HS-5 (cell line): ENCODE results near the gene RBFA.

Source experiments
- DNase-seq: peaks from one replicate; pipeline ENCODE4 v3.0.0-alpha.2; 2012; ENCODE audit warnings: low read depth

RBFA gene

DNA sequence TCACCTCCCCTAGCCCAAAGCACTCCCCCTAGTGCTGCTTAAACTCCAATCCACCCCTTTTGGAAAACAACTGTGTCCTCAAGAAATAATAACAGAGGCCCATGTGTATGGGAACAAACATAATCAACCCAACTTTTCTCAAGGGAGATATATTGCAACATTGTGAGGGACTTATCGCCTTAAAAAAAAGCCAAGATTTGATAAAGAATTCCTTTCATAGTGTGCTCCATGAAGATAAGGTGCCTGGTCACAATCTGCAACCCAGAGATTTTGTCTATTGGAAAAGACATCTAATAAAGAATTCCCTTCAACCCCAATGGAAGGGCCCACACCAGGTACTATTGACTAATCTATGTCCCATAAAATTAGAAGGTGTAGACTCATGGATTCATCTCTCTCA lies 4.5 kb upstream of the RBFA start:
- DNase-seq: no peak

- DNase-seq: no peak
Observed at GRCh38 chr18:80033181-80034067, 810 bp upstream of the RBFA start.

GRCh38 chr18:80034852-80035406 lies 695 bp downstream of the RBFA start:
- no peak for DNase-seq

GRCh38 chr18:80035997-80036396 lies 1.8 kb downstream of the RBFA start:
- DNase-seq: no peak

GRCh38 chr18:80037300-80037699 lies 3.1 kb downstream of the RBFA start:
- no peak for DNase-seq

DNA sequence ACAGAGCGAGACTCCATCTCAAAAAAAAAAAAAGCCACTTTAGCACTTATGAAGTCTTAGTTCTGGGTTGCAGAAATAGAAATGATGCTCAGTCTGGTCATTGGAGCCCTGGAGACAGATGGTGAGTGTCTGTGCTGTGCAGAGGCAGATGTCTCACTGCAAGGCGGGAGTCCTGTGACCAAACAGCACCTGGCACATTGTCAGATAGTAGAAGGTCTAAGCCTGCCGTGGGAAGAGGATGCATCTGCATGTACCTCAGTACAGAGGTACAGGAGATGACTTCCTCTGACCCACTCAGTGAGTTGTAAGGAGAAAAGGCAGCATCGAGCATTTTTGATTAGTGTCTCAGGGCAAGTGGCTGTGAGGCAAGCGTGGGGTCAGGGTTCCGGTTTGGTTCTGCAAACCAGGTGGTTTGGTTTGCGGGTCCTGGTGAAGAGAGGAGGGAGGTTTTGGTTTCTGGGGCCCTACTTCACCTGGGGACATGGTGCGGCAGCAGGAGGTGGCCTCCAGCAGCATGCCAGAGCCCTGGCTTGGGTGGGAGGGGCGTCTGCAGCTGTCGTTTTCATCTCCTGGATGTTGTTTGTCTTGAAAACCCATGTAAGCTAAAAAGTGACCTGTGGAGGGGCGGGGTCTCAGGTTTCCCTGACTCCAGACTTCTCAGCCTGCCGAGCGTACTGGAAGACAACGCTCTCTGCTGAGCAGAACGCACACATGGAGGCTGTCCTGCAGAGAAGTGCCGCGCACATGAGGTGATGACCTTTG lies 3.8 kb downstream of the RBFA start:
- no peak for DNase-seq

DNA sequence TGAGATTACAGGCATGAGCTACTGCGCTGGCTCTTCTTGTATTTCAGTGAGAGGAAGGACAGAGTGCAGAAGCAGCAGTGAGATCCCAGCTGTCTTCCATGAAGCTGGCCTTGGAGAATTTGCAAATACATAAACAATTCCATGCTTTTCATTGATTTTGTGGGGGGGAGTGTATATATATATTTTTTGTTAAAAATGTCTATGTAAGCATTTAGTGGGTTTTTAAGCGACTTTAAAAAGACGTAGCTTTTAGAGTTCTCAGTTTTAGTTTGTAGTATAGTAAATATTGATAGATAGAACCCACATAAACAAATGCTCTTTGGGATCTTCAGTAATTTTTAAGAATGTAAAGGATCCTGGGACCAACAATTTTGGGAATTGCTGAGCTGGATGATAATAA lies 6.3 kb downstream of the RBFA start:
- DNase-seq: no peak

GRCh38 chr18:80041424-80041823 lies 7.2 kb downstream of the RBFA start:
- DNase-seq: no peak

DNA sequence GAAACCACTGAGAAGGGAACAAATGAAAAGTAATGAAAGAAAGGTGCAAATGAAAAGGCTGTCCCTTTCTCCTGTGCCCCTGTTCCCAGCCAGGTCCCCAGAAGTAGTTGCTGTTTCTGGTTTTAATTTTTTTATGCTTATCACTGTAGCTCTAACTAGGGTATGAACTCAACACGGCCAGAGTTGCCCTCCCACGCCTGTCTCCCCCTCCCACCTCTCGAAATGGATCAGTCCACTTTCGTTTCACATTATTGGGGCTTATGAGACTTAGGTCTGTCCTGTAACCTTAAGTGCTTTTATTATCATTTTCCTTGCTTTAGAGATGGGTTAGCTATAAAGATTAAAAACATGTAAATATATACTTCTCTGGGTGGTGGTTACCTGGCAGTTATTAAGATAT lies 8.6 kb downstream of the RBFA start:
- DNase-seq: no peak

- DNase-seq: no peak
Observed at GRCh38 chr18:80044072-80044471, 9.8 kb downstream of the RBFA start.

- no peak for DNase-seq
Observed at GRCh38 chr18:80046011-80046410, 11.8 kb downstream of the RBFA start.

GRCh38 chr18:80046431-80046830 lies 12.2 kb downstream of the RBFA start:
- DNase-seq: no peak

GRCh38 chr18:80046961-80047541 lies 12.8 kb downstream of the RBFA start:
- DNase-seq: no peak

DNA sequence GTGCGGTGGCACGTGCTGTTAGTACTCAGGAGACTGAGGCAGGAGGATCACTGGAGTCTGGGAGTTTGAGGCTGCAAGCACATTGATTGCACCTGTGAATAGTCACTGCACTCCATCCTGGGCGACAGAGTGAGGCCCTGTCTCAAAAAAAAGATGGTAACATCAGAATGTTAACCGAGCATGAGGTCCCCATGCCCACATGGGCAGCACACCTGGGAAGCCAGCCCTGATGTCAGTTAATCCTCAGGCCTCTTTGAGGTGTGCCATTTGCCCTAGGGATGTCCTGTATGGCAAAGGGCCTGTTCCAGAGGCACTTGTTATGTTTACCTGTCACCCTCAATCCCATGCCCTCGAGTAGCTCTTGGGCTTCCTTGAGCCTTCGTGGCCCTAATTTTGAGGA lies 16.6 kb downstream of the RBFA start:
- no peak for DNase-seq

DNA sequence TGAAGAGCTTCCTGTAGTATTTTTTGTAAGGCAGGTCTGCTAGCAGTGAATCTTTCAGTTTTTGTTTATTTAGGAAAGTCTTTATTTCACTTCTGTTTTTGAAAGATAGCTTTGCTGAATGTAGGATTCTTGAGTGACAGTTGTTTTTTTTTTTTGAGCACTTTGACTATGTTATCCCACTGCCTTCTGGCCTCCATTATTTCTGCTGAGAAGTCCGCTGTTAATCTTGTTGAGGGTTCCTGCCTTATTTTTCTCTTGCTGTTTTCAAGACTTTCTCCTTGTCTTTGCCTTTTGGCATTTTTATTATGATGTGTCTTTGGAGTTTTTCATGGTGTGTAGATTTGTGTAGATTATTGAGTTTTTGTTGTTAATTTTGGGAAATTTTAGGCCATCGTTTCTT lies 21.9 kb downstream of the RBFA start:
- no peak for DNase-seq

DNA sequence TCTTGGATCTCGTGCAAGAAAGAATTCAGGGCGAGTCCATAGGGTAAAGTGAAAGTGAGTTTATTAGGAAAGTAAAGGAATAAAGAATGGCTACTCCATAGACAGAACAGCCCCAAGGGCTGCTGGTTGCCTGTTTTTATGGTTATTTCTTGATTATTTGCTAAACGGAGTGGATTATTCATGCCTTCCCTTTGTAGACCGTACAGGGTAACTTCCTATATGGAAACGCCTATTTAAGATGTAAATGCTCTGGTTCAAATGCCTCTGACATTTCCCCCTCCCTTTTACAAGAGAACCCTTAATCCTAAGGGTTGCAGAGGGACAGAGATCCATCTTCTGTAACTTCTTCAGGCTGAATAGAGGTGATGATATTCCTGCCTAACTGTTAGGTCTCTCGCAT lies 25.7 kb downstream of the RBFA start:
- DNase-seq: no peak

DNA sequence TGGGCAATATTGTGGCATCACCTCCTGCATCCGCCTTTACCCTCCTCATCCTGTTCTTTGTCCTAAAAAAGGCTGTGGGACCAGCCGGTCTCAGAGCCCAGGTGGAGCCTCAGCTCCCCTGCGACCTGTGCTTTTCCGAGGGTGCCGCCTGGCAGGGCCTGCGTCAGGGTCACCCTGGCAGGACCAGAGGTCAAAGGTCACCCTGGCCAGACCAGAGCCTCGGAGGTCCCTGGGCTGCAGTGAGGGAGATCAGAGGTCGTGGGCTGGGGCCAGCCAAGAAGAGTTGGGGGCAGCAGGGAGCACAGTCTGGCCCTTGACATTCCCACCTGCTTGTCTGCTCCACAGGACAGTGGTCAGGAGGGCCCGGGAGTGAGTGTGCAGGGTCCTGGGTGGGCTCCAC lies 31.5 kb downstream of the RBFA start:
- DNase-seq: no peak

DNA sequence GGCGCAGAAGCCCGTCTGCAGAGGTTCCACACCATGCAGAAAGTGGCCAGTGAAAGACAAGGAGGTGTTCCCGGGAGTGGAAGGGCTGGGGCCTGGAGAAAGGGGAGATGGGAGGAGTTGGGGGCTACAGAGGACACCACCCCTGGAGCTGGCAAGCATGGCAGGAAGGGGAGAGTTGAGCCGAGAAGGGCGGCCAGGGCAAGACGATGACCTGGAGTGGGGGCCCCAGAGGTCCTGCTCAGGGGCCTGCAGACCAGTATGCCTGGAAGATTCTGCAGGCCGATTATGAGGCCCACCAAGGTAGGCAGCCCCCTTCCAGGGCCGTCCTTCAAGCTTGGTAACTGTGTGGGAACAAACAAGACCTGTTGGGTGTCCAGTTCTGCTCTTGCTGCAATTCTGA lies 33.1 kb downstream of the RBFA start:
- no peak for DNase-seq

GRCh38 chr18:80067897-80068296 lies 33.7 kb downstream of the RBFA start:
- DNase-seq: no peak

- no peak for DNase-seq
Observed at GRCh38 chr18:80068571-80069272, 34.5 kb downstream of the RBFA start.

GRCh38 chr18:80070825-80071224 lies 36.6 kb downstream of the RBFA start:
- DNase-seq: no peak

DNA sequence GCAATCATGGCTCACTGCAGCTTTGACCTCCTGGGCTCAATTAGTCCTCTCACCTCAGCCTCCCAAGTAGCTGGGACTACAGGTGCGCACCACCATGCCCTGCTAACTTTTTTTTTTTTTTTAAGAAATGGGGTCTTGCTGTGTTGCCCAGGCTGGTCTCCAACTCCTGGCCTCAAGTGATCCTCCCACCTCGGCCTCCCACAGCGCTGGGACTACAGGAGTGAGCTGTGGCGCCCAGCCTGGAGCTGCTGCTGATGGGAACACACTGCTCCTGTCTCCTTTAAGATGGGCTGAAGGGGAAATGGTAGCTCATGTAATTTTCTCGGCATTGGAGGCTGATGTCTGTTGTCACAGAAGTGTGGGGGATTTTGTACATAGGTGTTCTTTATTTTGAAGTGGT lies 39.9 kb downstream of the RBFA start:
- no peak for DNase-seq
